Breast epithelium (tissue), 4 donors: ENCODE measurements around the gene RBBP5. TPM values are rescaled to one million over a fixed set of nuclear protein-coding genes. Genes with fewer than 3 reads are reported as not detected.

ENCODE experiments used
- DNase-seq, 2 donors: peaks; one replicate each; pipeline ENCODE4 v3.0.0-alpha.2; 2019; ENCODE audit warnings: low spot score in 2 of 2
- H3K27ac ChIP-seq, 2 donors: fragments of 200-600 bp; sonication (generic) in 1 of 2; one replicate each; pipeline ENCODE4 v1.5.1; 2016 to 2019; ENCODE audit warnings: mild to moderate bottlenecking in 1 of 2
- H3K27me3 ChIP-seq, 2 donors: fragments of 200-600 bp; sonication (generic) in 1 of 2; one replicate each; pipeline versions ENCODE4 v1.5.1 to v1.6.0; 2017 to 2019; ENCODE audit warnings: control low read depth in 1 of 2, mild to moderate bottlenecking in 1 of 2
- H3K36me3 ChIP-seq: fragments of 200-600 bp; one replicate; pipeline ENCODE4 v1.5.1; 2019
- H3K4me1 ChIP-seq, 2 donors: fragments of 200-600 bp; sonication (generic); one replicate each; pipeline ENCODE4 v1.5.1; 2016 to 2019; ENCODE audit warnings: control low read depth in 1 of 2
- H3K4me3 ChIP-seq, 3 donors: fragments of 200-600 bp; sonication (generic); 1 replicate in 2 of 3; 2 replicates in 1 of 3; pipeline ENCODE4 v1.5.1; 2016 to 2019; ENCODE audit warnings: mild to moderate bottlenecking in 3 of 3, moderate library complexity in 2 of 3
- H3K9me3 ChIP-seq, 2 donors: fragments of 200-600 bp; sonication (generic) in 1 of 2; one replicate each; pipeline ENCODE4 v1.5.1; 2016 to 2019; ENCODE audit warnings: control low read depth in 1 of 2
- CTCF ChIP-seq, 3 donors: fragments of 450-650 bp; IDR thresholded peaks; one replicate each; pipeline ENCODE4 v1.5.1; 2016 to 2017; ENCODE audit warnings: antibody characterized with exemption in 3 of 3, mild to moderate bottlenecking in 3 of 3, moderate library complexity in 3 of 3
- POLR2A ChIP-seq: fragments of 450-650 bp; IDR thresholded peaks from one replicate; pipeline ENCODE4 v1.6.1; 2016; ENCODE audit warnings: antibody characterized with exemption, mild to moderate bottlenecking, moderate library complexity
- POLR2AphosphoS5 ChIP-seq, 3 donors: sonication (generic); formaldehyde crosslinking; IDR thresholded peaks; one replicate each; pipeline ENCODE4 v1.6.1; 2017; ENCODE audit warnings: antibody characterized with exemption in 3 of 3
- intact Hi-C: fragments of 100-400 bp; cut with DNase I; formaldehyde crosslinking; loops from one replicate; pipeline ENCODE4 v1.15.1; 2023; ENCODE audit warnings: low total_unique reads
- total RNA-seq, 3 donors: library from RNA; depleted of rRNA; stranded (reverse); fragments of >200 nt; gene quantifications; one replicate each; pipeline ENCODE4 v1.1.0, GENCODE V29; 2016

Gene RBBP5
- total RNA-seq, 3 donors from 2014 or later, result 15.7 to 25.5 (median 15.8) TPM

DNA sequence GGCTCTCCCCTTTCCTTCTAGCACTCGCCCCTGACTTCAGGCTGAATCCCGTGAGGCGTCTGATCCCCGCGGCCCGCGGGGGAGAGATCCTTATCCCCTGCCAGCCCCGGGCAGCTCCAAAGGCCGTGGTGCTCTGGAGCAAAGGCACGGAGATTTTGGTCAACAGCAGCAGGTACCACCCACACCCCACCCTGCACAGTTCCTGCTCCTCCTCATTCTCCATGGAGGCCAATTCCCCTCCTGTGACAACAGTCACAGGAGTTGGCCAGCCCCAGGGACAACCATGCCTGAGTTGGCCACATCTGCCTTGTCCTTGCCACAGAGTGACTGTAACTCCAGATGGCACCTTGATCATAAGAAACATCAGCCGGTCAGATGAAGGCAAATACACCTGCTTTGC, 57.5 kb downstream of the RBBP5 start:
- intact Hi-C loops, result loop anchor here (5.0 kb wide), 1 partner anchor 77 kb away; no protein-coding TSS in a partner anchor
- no peak overlapping the region for H3K27ac ChIP-seq
- H3K4me1 ChIP-seq, result no peaks in the 10 kb centered on the region
- TF ChIP-seq POLR2A (no peak), POLR2AphosphoS5 (IDR thresholded peaks at IDR 0.05) (no peak), CTCF (IDR thresholded peaks at IDR 0.05) (no peak)
- no peaks in the 10 kb centered on the region for H3K27me3 ChIP-seq
- no peaks in the 10 kb centered on the region for H3K9me3 ChIP-seq
- no peak overlapping the region for H3K4me3 ChIP-seq
- peak in 1 of 2 donors; percentile 25 for DNase-seq
- no peaks in the 10 kb centered on the region for H3K36me3 ChIP-seq

- no peak for DNase-seq
- Histone ChIP-seq H3K36me3 (no peaks in the 10 kb centered on the region), H3K4me3 (no peak overlapping the region), H3K27ac (no peak overlapping the region), H3K27me3 (no peaks in the 10 kb centered on the region), H3K9me3 (no peaks in the 10 kb centered on the region), H3K4me1 (no peaks in the 10 kb centered on the region)
- TF ChIP-seq POLR2AphosphoS5 (IDR thresholded peaks at IDR 0.05), result no peak
- TF ChIP-seq POLR2A, result no peak
- TF ChIP-seq CTCF (IDR thresholded peaks at IDR 0.05), result no peak
- intact Hi-C loops, result loop anchor here (5.0 kb wide), 1 partner anchor 76 kb away; no protein-coding TSS in a partner anchor
Measured at GRCh38 chr1:205062895-205063294, 58.9 kb downstream of the RBBP5 start.

DNA sequence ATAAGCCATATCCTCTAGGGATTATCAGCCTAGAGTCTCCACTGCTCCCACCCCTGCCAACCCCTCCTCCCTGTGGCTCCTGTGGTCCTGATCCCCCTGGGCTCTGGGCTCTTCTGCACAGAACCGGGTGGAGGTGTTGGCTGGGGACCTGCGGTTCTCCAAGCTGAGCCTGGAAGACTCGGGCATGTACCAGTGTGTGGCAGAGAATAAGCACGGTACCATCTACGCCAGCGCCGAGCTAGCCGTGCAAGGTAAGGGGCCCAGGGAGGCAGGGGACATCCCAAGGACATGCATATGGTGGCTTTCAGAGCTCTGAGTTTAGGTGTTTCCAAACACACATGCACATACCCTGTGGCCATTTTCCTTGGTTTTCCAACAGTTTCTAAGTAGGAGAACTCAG, 59.5 kb downstream of the RBBP5 start:
- no peak for DNase-seq
- Histone ChIP-seq H3K27me3 (no peaks in the 10 kb centered on the region), H3K4me3 (no peak overlapping the region), H3K9me3 (no peaks in the 10 kb centered on the region), H3K27ac (no peak overlapping the region), H3K36me3 (no peaks in the 10 kb centered on the region), H3K4me1 (no peaks in the 10 kb centered on the region)
- TF ChIP-seq POLR2AphosphoS5 (IDR thresholded peaks at IDR 0.05) (no peak), POLR2A (no peak), CTCF (IDR thresholded peaks at IDR 0.05) (no peak)
- intact Hi-C loops, result loop anchor here (5.0 kb wide), 1 partner anchor 75 kb away; no protein-coding TSS in a partner anchor

- peak; percentile 66 to 77 for DNase-seq
- Histone ChIP-seq H3K36me3 (no peaks in the 10 kb centered on the region), H3K4me3 (no peak overlapping the region), H3K9me3 (no peaks in the 10 kb centered on the region), H3K4me1 (no peaks in the 10 kb centered on the region), H3K27ac (no peak overlapping the region), H3K27me3 (no peaks in the 10 kb centered on the region)
- intact Hi-C loops, result loop anchor here (5.0 kb wide), 1 partner anchor 74 kb away; no protein-coding TSS in a partner anchor
- TF ChIP-seq CTCF (IDR thresholded peaks at IDR 0.05) (peak; percentile 68 to 92 (median 80)), POLR2A (no peak)
Measured at GRCh38 chr1:205061665-205062069, 60.1 kb downstream of the RBBP5 start.

DNA sequence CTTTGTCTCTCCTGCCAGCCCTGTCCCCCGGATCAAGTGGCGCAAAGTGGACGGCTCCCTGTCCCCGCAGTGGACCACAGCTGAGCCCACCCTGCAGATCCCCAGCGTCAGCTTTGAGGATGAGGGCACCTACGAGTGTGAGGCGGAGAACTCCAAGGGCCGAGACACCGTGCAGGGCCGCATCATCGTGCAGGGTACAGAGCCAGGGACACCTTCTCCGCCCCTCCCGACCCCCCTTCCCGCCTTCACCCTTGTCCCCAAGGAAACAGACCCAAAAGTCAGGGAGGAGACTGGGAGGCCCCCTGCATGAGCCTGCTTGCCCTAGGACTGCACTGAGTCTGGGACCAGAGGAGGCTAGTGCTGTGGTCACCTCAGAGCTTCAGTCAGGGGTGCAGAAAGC, 60.6 kb downstream of the RBBP5 start:
- H3K4me3 ChIP-seq, result no peak overlapping the region
- DNase-seq, result no peak
- H3K27me3 ChIP-seq, result no peaks in the 10 kb centered on the region

More for the DNA sequence above, 60.6 kb downstream of the RBBP5 start:
- intact Hi-C loops, result loop anchor here (5.0 kb wide), 1 partner anchor 74 kb away; no protein-coding TSS in a partner anchor
- no peaks in the 10 kb centered on the region for H3K4me1 ChIP-seq
- no peaks in the 10 kb centered on the region for H3K36me3 ChIP-seq
- H3K9me3 ChIP-seq, result no peaks in the 10 kb centered on the region
- H3K27ac ChIP-seq, result no peak overlapping the region
- TF ChIP-seq POLR2AphosphoS5 (IDR thresholded peaks at IDR 0.05) (no peak), POLR2A (no peak)
